Caco-2 (cell line): Measurements from ENCODE around the gene MTRF1L. TPM values are rescaled to one million over a fixed set of nuclear protein-coding genes. Genes with fewer than 3 reads are reported as not detected.
A peak's percentile ranks its signal among the peaks of the same experiment; 100 is the strongest.

Experiments
- BruUV-seq: library from RNA; stranded (reverse); fragments of 400-500 nt; replicated peaks from 2 replicates; lab custom pipeline; 2021; lab: Mats Ljungman, UMichigan
- CTCF ChIA-PET: fragments of 300-600 bp; sonication (Branson Sonifier 250); formaldehyde crosslinking; loops from one replicate; lab custom pipeline; 2022; ENCODE audit warnings: antibody characterized with exemption; lab: Charles Lee
- POLR2A ChIA-PET: fragments of 300-600 bp; sonication (Branson Sonifier 250); formaldehyde crosslinking; loops from one replicate; lab custom pipeline; 2022; ENCODE audit warnings: antibody characterized with exemption; lab: Charles Lee
- DNase-seq, 2 experiments: peaks; one replicate each; pipeline versions ENCODE4 v3.0.0 to v3.0.0-alpha.2; 2020 to 2022
- H3K27me3 ChIP-seq: replicated peaks from 2 replicates; pipeline ENCODE4 v1.6.0; 2011; ENCODE audit warnings: low read length; ENCODE audit not compliant: control insufficient read depth, insufficient read depth
- H3K36me3 ChIP-seq: 2 replicates; pipeline ENCODE4 v1.5.1; 2011; ENCODE audit warnings: low read length; ENCODE audit not compliant: control insufficient read depth, insufficient read depth
- H3K4me1 ChIP-seq: fragments of 250-450 bp; sonication (Bioruptor Pico); 2 replicates; pipeline ENCODE4 v1.5.1; 2020; ENCODE audit warnings: mild to moderate bottlenecking
- H3K4me3 ChIP-seq: 2 replicates; pipeline ENCODE4 v1.5.1; 2011; ENCODE audit warnings: low read depth, mild to moderate bottlenecking, control low read depth, low read length
- H3K9me3 ChIP-seq: fragments of 250-450 bp; sonication (Bioruptor Pico); 2 replicates; pipeline ENCODE4 v1.5.1; 2020; ENCODE audit warnings: mild to moderate bottlenecking, moderate library complexity
- H3K27ac Mint-ChIP-seq: one replicate; pipeline ENCODE4 v1.8.0; 2022; ENCODE audit warnings: mixed read lengths; ENCODE audit not compliant: unreplicated experiment
- H3K27me3 Mint-ChIP-seq: one replicate; pipeline ENCODE4 v1.8.0; 2022; ENCODE audit warnings: mixed read lengths; ENCODE audit not compliant: insufficient read depth, unreplicated experiment
- H3K36me3 Mint-ChIP-seq: one replicate; pipeline ENCODE4 v1.8.0; 2022; ENCODE audit warnings: mild to moderate bottlenecking, mixed read lengths; ENCODE audit not compliant: insufficient read depth, unreplicated experiment
- H3K4me1 Mint-ChIP-seq: one replicate; pipeline ENCODE4 v1.8.0; 2022; ENCODE audit warnings: low read depth, mixed read lengths; ENCODE audit not compliant: unreplicated experiment
- H3K4me3 Mint-ChIP-seq: one replicate; pipeline ENCODE4 v1.8.0; 2022; ENCODE audit warnings: mild to moderate bottlenecking, moderate library complexity, mixed read lengths; ENCODE audit not compliant: unreplicated experiment
- H3K9me3 Mint-ChIP-seq: one replicate; pipeline ENCODE4 v1.8.0; 2022; ENCODE audit warnings: mixed read lengths; ENCODE audit not compliant: unreplicated experiment
- intact Hi-C: fragments of 100-400 bp; cut with micrococcal nuclease; formaldehyde crosslinking; loops from one replicate; pipeline ENCODE4 v1.10.0; 2022; ENCODE audit not compliant: unreplicated experiment
- total RNA-seq: library from RNA; stranded (reverse); gene quantifications from 2 replicates; pipeline ENCODE4 v1.2.3, GENCODE V29; 2022
- TF ChIP-seq, protein P1 (sequence below), 2 experiments: fragments of 200-600 bp in 1 of 2; IDR thresholded peaks; 1 replicate in 1 of 2; 2 replicates in 1 of 2; pipeline versions ENCODE4 v1.5.1 to v1.8.0; 2011 to 2022; ENCODE audit warnings: antibody characterized with exemption in 1 of 2, control low read depth in 1 of 2, inconsistent platforms in 1 of 2, low read depth in 1 of 2, low read length in 1 of 2, mild to moderate bottlenecking in 1 of 2, moderate library complexity in 1 of 2; ENCODE audit not compliant: insufficient read depth in 1 of 2, severe bottlenecking in 1 of 2, unreplicated experiment in 1 of 2

The MTRF1L gene
- total RNA-seq, 1 experiment from 2014 or later = 24.4 TPM

DNA sequence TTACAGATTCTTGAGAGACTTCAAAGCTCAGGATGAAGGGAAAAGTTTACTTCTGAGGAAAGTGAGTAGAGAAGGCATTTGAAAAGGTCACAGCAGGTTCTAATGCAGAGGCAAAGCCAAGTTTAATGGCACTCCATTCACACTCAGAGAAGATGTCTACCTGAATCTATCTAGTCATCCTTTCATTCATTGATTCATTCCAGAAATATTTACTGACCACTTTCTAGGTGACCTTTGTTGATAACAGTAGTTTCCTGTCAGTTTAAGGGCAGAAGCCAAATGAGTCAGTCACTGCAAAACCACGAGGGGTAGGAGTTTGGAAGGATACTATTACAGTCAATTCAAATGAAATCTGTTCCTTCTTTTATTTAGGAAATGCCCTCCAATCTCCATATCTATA is 50.5 kb downstream of the MTRF1L start:
- Mint-ChIP-seq H3K4me3 (no peak overlapping the region), H3K9me3 (no peaks in the 10 kb centered on the region), H3K27ac (no peak overlapping the region), H3K4me1 (peaks cover 7% of the 10 kb centered on the region), H3K36me3 (no peaks in the 10 kb centered on the region), H3K27me3 (peaks cover 7% of the 10 kb centered on the region)
- no TSS peak for BruUV-seq
- no peaks in the 10 kb centered on the region for H3K27me3 ChIP-seq
- ChIA-PET POLR2A (no interaction called here), CTCF (no interaction called here)
- intact Hi-C loops = no loop called here
- DNase-seq = no peak
- no peaks in the 10 kb centered on the region for H3K9me3 ChIP-seq
- H3K4me1 ChIP-seq = no peaks in the 10 kb centered on the region
- TF ChIP-seq, protein P1, sequence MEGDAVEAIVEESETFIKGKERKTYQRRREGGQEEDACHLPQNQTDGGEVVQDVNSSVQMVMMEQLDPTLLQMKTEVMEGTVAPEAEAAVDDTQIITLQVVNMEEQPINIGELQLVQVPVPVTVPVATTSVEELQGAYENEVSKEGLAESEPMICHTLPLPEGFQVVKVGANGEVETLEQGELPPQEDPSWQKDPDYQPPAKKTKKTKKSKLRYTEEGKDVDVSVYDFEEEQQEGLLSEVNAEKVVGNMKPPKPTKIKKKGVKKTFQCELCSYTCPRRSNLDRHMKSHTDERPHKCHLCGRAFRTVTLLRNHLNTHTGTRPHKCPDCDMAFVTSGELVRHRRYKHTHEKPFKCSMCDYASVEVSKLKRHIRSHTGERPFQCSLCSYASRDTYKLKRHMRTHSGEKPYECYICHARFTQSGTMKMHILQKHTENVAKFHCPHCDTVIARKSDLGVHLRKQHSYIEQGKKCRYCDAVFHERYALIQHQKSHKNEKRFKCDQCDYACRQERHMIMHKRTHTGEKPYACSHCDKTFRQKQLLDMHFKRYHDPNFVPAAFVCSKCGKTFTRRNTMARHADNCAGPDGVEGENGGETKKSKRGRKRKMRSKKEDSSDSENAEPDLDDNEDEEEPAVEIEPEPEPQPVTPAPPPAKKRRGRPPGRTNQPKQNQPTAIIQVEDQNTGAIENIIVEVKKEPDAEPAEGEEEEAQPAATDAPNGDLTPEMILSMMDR (IDR thresholded peaks at IDR 0.05; ENCODE audit: insufficient read depth in 1 of 2, low read depth in 1 of 2, low read length in 1 of 2, severe bottlenecking in 1 of 2, unreplicated experiment in 1 of 2) = no peak
- no peaks in the 10 kb centered on the region for H3K36me3 ChIP-seq
- no peak overlapping the region for H3K4me3 ChIP-seq

DNA sequence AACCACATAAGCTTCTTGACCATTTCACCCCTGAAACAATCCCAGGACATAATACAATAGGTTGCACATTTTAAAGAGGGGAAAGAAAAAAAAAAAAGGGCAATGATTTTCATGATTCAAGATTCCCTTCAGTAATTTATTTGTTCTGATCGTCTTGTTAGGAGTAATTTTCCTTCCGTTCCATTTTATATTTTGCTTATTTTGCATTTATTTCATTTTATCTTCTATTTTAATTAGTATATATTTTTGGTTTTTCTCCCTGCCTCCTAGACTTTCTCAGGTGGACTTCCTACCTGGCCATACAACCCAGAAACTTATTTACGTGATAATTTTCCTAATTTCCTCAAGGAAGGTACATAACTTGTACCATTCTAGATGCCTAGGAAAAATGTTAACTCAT is 52.3 kb downstream of the MTRF1L start:
- POLR2A ChIA-PET = no interaction called here

DNA sequence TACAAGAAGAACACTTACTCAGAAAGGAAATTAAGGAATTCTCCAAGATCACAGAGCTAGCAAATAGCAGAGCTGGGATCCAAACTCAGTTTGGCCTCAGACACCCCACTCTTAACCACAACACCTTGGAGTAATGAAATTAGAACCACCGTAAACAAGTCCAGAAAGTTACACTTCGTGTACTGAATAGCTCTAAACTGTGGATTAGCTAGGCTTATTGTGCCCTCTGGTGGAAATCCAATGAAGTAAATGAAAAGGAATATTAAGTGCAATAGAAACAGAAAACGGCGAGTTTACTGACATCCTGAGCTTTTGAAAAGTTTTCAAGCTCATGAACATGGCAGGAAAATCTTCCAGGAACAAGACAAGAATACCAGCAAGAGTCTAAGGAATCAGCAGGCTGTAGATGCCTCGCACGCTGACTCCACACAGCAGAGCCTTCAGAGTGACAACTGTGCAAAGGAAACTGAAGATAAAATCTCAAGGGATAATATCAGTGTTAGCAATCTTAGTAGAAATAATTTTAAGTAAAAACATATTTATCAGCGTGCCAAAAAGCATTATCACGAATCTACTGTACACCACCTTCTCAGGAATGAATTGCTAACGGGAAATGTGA is 54.2 kb downstream of the MTRF1L start:
- BruUV-seq = no TSS peak
- no peaks in the 10 kb centered on the region for H3K4me1 ChIP-seq

More for the DNA sequence above, 52.3 kb downstream of the MTRF1L start:
- Mint-ChIP-seq H3K27me3 (peaks cover 7% of the 10 kb centered on the region), H3K9me3 (no peaks in the 10 kb centered on the region), H3K4me1 (no peaks in the 10 kb centered on the region), H3K27ac (no peak overlapping the region), H3K4me3 (no peak overlapping the region), H3K36me3 (no peaks in the 10 kb centered on the region)
- Histone ChIP-seq H3K4me1 (no peaks in the 10 kb centered on the region), H3K4me3 (no peak overlapping the region), H3K36me3 (no peaks in the 10 kb centered on the region), H3K9me3 (no peaks in the 10 kb centered on the region), H3K27me3 (no peaks in the 10 kb centered on the region)
- CTCF ChIA-PET = no interaction called here
- no peak for DNase-seq
- no TSS peak for BruUV-seq
- TF ChIP-seq, protein P1 (IDR thresholded peaks at IDR 0.05; ENCODE audit: insufficient read depth in 1 of 2, low read depth in 1 of 2, low read length in 1 of 2, severe bottlenecking in 1 of 2, unreplicated experiment in 1 of 2) = no peak
- intact Hi-C loops = no loop called here

More for the DNA sequence above, 54.2 kb downstream of the MTRF1L start:
- no peak overlapping the region for H3K27ac Mint-ChIP-seq
- DNase-seq = peak in 1 of 2 experiments; percentile 17
- CTCF ChIA-PET = interaction anchor here (0.6 to 1.5 kb wide), 13 partner anchors 10 to 368 kb away, joined by 3 to 10 read pairs (median 4); partner anchors contain the start of genes FBXO5 and VIP
- H3K27me3 Mint-ChIP-seq = peaks cover 7% of the 10 kb centered on the region
- Histone ChIP-seq H3K27me3 (no peaks in the 10 kb centered on the region), H3K36me3 (no peaks in the 10 kb centered on the region), H3K9me3 (no peaks in the 10 kb centered on the region), H3K4me3 (no peak overlapping the region)
- TF ChIP-seq, protein P1 (IDR thresholded peaks at IDR 0.05; ENCODE audit: insufficient read depth in 1 of 2, low read depth in 1 of 2, low read length in 1 of 2, severe bottlenecking in 1 of 2, unreplicated experiment in 1 of 2) = peak; percentile 46 to 63
- intact Hi-C loops = loop anchor here (1.0 to 5.0 kb wide), 3 partner anchors 51 to 396 kb away; no protein-coding TSS in a partner anchor
- H3K36me3 Mint-ChIP-seq = no peaks in the 10 kb centered on the region
- H3K4me1 Mint-ChIP-seq = no peaks in the 10 kb centered on the region
- POLR2A ChIA-PET = no interaction called here
- H3K4me3 Mint-ChIP-seq = no peak overlapping the region
- H3K9me3 Mint-ChIP-seq = no peaks in the 10 kb centered on the region
